GM18517 (cell line): ENCODE data around the gene KIF5C.

ENCODE experiments used
- ATAC-seq: cut with Tn5 transposase; IDR thresholded peaks from one replicate; pipeline ENCODE4 v1.9.1; 2021; ENCODE audit warnings: mild to moderate bottlenecking, moderate library complexity; ENCODE audit not compliant: unreplicated experiment

The KIF5C gene

DNA sequence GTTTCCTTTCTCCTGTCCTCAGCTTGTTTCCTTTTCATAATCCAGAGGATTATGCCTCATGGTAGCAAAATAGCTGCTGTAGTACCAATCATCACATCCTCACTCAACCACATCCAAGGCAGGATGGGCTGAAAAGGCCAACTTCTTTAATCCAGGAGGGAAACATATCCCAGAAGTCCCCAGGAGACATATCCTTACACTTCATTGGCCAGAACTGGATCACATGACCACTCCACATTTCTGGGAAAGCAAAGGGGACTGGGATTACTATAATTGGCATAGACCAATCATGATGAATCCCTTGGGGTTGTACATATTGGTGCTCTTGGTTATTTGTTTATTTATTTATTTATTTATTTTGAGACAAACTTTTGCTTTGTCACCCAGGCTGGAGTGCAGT, 109.4 kb downstream of the KIF5C start:
- no peak for ATAC-seq

DNA sequence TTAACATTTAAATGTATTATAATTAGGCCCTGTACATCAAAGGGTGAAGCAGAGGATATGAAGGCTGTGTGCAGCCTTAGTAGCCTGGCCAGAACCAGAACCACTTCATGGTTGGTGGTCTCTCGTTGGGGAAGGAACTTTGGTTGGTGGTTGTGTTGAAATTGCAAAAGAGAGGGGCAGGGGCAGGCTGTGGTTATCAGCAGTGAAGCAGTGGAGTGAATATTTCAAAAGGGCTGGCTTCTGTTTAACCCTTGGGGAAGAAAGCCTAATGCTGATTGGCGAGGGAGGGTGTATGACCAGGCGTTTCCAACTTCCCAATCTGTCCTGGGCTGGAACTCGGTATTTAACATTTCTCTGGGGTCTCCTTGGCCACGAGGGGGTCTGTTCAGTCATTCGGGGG, 112.3 kb downstream of the KIF5C start:
- no peak for ATAC-seq

DNA sequence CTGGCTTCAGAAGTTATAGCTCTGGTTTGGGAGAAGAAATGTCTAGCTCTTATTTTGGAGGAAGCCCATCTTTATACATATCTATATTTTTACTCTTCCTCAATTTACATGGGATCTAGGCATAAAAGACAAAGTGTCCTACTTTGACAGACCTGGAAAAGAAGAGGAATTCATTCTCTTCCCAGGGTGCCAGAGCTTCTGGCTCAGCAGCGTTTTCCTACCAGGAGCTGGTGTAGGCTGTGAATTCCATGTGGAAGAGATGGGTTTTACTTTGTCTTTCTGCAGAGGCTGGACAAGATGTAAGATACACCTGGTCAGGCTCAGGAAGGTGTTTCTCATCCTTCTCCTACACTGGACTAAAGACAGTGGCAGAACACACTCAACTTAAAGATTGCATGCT, 113.3 kb downstream of the KIF5C start:
- ATAC-seq, result no peak

DNA sequence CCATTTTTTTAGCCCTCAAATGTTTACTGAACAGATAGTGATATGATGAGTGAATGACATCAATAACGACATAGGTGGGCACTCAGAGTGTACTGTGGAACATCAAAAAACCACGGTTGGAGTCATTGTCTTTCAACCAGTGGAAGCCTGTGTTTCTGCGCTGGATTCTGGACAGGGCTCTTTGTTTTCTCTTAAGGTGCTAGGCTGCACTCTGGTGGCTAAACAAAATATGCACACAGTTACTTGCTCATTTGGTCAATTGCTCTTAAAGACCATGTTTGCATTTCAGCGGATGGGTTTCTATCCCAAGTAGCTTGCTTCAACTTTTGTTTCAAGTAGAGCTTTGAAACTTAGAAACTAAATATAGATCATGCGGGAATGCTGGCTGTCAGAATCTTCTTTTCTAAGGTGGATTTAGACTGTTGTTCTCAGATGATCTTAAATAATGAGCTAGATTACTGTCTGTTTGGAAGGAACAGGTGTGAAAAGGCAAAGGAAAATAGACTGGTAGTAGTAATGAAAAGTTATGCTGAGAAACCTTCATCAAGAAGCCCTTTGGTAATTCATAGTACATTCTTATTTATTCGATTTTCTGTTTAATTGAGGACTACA, 115.0 kb downstream of the KIF5C start:
- peak; percentile 86 for ATAC-seq

DNA sequence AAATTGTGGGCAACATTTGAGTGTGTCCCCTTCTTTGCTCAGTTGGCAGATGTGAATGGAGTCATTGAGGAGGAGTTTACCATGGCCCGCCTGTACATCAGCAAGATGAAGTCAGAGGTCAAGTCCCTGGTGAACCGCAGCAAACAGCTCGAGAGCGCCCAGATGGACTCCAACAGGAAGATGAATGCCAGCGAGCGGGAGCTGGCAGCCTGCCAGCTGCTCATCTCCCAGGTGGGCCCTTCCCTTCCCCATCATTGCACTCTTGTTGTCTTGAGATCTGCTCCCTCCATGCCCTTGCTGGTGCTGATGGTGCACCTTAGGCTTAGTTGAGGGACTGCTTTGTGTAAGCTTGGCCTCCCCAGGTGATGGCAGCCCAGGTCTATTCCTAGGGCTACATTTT, 115.9 kb downstream of the KIF5C start:
- ATAC-seq, result no peak

DNA sequence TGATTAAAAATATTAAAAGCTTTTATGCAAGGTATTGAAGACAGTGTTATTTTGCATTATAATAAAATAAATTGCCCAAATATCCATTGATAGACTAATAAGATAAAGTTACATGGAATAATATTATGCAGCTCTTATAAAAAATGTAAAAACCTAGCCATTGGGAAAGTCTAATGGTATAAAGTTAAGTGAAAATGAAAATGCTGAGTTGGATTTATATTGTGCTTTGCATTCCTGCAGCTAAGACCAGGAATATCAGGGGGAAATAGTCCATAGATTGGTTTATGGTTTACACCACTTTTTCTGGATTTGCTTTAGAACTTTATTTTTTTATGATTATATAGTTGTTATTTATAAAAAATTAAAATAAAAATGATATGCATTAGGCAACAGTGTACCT, 117.4 kb downstream of the KIF5C start:
- no peak for ATAC-seq

DNA sequence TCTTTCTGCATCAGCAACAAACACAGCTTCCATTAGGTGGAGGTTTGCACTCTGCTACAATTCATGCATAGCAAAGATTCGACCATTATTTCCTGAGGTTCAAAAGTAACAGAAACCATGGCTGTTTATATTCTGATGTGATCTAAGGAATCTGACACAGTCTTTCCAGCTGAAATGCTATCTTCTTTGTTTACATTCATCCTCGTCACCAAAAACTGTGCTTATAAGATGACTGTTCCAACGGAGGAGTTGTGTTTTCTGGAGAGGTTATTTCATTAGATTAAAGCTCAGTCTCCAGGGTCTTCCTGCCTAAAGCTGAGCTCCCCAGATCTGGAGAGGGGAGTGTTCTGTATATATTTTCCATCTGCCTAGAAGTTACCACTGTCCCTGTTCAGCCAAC, 118.3 kb downstream of the KIF5C start:
- no peak for ATAC-seq

DNA sequence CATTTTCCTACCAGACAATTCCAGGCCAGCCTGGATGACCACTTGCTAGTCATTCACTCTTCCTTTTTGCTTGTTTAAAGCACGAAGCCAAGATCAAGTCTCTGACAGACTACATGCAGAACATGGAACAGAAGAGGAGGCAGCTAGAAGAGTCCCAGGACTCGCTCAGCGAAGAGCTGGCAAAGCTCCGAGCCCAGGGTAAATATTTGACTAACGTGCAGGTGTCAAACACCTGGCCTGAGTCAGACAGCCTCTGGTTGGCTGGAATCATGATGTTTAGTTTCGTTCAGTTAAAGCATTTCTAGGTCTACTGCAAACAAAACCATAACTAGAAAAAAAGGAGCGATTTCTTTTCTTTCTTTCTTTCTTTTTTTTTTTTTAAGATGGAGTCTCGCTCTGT, 119.3 kb downstream of the KIF5C start:
- no peak for ATAC-seq

DNA sequence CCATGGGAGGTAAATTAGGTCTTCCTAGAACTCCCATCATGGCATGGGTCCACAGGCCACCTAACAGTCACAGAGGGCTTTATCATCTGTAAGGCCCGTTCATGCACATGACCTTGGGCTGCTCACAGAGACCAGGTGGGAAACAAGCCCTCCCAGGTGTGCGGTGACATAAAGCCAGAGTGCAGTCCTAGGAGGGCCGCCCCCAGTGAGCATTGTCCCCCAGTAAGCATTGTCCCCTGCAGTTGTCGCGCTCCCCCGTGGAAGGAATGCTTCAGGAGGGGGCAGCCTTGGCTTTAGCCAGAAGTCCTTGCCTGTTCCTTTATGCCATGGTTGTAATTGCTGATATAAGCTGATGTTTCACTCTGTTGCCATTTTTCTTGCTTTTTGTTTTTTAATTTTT, 121.8 kb downstream of the KIF5C start:
- no peak for ATAC-seq

DNA sequence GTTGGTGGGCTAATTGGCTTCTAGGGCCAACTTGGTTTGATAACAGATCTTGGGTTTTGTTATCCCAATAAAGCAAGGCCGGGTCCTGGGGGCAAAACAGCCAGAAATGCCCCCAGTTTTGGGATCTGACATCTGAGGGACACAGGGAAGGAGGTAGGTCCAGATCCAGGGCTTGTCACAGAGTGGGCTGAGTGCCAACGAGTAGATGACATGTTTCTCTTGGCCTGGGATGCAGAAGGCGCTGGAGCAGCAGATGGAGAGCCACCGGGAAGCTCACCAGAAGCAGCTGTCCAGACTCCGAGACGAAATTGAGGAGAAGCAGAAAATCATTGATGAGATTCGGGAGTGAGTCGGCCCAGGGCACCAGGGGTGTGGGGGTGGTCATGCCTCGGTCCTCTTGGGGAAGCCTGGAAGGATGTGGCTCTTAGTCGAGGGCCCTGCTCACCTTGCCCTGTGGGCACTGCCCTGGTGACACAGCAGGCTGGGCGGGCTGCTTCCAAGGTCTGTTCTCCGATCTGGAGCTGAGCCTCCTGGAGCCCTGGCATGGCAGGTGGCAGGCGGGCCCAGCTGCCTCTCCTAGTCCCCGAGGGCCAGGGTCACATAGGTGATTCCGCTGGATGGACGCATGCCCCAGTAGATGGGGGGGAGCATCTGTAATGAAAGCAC, 123.3 kb downstream of the KIF5C start:
- no peak for ATAC-seq

DNA sequence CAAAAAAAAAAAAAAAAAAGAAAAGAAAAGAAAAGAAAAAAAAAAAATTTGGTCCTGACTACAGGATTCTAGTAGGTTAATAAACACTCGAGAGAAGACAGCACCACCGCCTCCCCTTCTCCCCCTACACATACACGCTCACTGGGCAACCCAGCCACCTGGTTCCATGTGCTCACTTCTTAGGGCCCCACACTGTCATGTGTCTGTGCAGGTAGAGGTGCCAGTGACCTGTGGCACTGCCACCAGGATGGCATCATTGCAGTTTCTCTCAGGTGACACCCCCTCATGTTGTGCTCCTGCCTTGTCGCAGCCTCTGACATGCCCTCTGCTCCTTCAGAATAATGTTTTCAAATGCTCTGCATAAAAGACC, 123.8 kb downstream of the KIF5C start:
- no peak for ATAC-seq

DNA sequence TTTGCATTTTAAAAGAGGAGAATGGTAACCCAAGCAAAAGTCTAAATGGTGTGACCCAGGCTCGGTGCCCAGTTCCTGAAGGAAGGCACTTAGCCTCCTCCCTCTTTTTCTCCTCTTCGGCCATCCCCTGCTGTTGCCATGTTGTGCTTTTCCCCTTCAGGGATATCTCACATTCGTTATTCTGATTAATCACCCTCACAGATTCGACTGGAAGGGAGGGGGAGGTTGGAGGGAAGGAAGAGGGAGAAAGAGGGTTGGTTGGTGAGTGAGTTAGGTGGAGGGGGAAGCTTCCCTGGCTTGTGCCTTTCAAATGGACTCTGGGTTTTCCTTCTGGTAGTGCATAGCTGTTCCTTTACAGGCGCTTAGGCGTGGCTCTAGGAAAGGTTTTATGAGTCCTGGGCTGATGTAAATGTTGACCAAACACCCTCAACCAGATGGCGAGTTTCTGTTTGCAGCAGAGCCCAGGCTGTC, 124.5 kb downstream of the KIF5C start:
- no peak for ATAC-seq

DNA sequence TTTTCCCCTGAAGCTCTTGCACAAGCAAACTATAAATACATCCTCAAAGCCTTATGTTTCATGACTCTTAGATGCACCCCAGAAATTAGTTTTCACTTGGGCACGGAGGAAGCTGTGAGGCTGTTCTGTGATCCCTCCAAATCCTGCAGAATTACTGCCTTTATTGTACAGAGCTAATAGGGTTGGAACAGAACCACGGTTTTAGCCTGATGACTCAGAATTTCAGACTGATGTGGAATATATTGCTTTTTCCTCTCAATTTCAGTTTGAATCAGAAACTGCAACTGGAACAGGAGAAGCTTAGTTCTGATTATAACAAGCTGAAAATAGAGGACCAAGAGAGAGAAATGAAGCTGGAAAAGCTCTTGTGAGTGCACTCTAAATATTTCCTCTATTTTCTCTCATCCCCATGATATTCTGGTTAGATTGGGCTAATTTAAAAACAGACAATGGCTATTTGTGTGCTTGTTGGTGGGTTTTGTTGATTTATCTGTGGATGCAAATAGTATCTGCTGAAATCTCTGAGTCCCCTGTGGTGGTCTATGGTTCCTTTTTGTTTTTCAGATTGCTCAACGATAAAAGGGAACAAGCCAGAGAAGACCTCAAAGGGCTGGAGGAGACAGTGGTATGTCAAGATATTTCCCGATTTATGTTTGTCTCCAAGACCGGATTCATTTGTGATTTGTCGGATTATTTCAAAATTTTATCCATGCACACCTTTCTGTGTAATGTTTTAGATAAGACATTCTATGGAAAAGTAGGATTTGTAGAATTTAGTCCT, 125.3 kb downstream of the KIF5C start:
- ATAC-seq, result no peak

DNA sequence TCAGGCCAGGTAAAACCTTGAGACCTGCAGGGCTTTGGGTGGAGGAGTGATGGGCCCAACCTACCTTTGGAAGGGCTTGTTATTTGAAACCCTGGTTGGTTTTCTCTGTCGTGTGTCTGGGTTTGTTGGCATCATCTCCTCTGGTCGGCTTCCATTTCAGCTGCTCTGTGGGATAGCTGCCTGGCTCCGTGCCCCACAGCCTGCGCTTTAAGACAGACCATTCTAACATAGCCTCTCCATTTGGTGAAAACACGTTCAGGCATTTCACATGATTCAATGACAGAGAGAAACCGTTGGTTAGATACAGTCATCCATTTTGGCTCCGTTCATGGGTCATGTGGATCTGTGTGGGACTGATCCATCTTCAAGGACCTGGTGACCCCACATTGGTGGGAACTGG, 126.5 kb downstream of the KIF5C start:
- ATAC-seq, result no peak

DNA sequence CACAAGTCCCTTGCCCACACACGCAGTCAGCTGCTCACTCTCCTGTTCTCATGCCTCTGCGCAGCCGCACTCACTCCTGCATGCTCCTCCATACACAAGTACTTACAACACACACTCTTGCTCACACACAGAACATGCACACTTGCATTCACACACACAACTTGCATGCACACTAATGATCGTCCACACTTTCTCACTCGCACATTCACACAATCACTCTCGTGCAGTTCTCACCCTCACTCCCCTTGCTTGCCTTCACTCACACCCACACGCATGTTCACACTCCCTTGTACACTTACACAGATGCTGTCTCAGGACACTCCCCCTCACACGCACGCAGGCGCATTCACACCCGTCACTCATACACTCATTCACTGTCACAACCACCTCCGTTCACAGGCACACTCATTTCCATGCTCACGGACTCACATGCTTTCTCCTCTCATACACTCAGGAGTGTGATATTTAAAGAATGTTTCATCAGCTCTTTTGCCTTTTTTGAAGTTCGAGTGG, 127.4 kb downstream of the KIF5C start:
- no peak for ATAC-seq

DNA sequence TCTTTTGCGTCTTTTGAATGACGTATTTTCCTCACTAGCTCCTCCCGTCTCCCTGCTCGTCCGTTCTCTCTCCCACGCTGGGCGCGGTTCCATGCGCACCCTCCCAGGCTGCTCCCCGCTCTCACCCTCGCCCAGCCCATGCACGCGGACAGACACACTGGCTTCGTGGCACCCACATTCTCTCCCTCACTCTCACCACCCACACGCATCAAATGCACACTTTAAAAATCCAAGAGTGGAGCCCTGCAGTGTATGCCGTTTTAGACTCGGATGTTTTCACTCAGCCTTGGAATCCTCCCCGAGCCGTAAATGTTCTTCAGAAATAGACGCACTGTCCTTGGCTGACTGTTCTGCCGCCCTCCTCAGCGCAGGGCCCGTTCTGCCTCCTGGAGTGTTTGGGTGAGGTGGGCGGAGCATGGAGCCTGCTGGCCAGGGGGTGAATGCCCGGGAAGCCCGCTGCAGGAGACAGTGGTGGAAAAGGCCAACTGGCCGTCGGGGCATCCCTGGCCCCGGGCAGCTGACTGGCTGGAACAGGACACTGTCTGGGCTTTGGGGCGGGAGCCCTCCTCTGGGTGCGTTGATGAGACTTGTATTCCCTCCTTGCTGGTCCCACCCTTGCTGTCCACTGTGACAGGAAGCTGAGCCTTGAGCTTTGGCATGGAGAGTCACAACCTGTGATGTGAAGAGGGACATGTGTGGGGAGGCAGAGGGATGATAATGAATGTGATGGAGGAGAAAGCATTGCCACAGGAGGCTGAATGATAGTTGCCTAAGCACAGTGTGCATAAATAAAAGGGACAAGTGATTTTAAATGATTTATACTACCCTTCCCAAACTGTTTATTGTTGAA, 128.1 kb downstream of the KIF5C start:
- no peak for ATAC-seq

DNA sequence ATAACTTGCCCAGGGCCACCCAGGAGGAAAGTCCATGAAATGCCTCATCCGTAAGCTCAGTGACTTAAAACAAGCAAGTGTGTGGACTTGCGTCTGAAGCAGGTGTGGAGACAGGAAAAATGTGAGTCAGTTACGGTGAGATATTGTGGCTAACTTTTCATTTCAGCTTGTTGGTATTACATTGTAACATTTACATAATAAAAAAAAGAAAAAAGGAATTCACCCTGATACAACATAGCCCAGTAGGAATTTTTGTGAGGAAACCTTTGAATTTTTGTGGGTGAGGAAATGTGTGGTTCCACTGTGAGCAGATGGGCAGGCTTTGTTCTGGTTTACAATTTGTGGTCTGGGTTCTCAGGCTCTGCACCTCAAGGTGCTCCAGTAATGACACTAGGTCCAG, 129.8 kb downstream of the KIF5C start:
- ATAC-seq, result no peak

DNA sequence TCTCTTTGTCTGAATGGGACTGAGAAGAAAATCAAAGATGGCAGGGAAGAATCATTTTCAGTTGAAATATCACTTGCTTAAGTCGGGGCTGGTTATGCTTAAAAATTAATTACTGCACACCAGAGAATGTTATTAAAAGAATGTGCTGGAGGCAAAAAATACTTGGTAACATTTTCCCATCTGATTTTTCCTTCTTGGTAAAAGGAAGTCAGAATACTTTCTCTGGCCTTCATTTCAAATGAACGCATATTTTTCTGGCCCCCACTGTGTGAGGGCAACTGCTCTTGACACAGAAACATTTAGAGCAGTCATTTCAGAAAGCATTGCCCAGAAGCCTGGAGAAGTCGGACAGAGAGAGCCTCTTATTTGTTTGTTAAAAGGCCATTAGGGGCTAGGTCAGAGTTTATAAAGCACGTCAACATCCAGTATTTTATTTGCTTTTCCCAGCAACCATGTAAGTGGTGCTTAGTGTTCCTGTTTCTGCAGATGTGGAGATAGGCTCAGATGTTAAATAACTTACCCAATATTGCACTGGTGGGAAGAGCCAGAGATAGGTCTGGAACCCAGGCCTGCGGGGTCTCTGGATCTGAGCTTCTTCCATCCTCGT, 130.5 kb downstream of the KIF5C start:
- ATAC-seq, result no peak

DNA sequence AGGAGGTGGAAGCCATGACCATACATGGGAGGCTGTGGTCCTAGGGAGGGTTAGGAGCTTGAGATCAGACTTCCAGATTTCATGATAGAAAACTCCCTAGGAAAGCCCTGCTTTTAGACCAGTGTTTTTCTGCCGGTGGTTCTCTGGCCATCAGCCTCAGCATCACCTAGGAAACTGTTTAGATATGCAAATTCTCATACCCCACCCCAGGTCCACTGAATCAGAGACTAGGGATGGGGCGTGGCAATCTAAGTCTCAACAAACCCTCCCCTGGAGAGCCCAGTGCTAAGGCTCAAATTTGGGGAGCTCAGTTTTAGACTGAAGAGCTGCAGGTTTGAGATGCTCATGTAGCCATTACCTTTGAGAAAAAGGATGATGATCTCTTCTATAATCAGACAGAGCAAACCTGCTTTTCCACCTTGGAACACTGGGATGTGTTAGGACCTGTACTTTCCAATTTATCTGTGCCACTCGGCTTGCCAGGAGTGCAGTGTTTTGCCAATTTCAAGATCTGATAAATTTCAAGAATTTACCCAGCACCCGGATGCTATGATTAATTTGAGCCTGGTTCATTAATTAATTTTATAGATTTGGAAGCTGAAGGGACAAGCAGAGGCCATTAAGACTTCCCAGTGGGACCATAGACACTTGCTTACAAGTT, 132.0 kb downstream of the KIF5C start:
- ATAC-seq, result no peak

DNA sequence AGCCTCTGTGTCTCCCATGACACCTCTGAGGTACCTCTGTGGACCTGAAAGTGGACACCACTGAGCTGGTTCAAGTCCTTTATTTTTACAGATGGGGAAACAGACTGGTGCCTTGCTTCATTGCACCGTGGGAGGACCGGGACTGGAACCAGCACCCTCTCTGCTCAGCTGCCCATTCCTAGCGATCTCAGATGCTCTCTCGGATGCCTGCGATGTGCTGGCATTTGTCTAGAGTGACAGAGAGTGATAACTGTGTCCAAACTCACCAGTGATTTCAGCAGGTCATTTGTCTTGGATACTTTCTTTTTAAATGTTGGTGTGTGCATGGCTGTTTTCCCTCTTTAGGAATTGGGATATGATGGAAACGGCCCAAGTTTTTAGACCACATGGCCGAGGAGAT, 133.4 kb downstream of the KIF5C start:
- no peak for ATAC-seq
